GM12891 (cell line): ENCODE measurements around the gene LEMD2.

ENCODE experiments used
- POLR2A ChIP-seq: IDR thresholded peaks from 2 replicates; pipeline ENCODE4 v1.6.1; 2011; ENCODE audit warnings: low read depth, low read length, control low read depth
- POU2F2 ChIP-seq: IDR thresholded peaks from 2 replicates; pipeline ENCODE4 v1.6.1; 2011; ENCODE audit warnings: low read depth, mild to moderate bottlenecking, control low read depth, low read length, moderate library complexity
- SPI1 ChIP-seq: IDR thresholded peaks from 2 replicates; pipeline ENCODE4 v1.6.1; 2011; ENCODE audit warnings: low read depth, low read length, control low read depth
- TAF1 ChIP-seq: IDR thresholded peaks from 2 replicates; pipeline ENCODE4 v1.6.1; 2011; ENCODE audit warnings: low read depth, low read length, control low read depth

- TF ChIP-seq POLR2A (no peak), POU2F2 (no peak), TAF1 (no peak), SPI1 (no peak)
These were observed 10.7 kb upstream of the LEMD2 start for GRCh38 chr6:33799454-33800113.
